RWPE2 (cell line): ENCODE measurements around the gene FOXK2.
"Not testable (repeated sequence)": the region's sequence is repeated elsewhere in the genome, so short reads cannot be mapped to it uniquely, and the experiment has no call there.

ENCODE experiments used
- ATAC-seq: fragments of 200-7000 bp; cut with Tn5 transposase; 3 replicates; pipeline ENCODE4 v1.9.1; 2021; ENCODE audit warnings: low read depth
- DNase-seq: peaks from one replicate; pipeline ENCODE4 v3.0.0-alpha.2; 2020; ENCODE audit warnings: low spot score
- H3K27ac ChIP-seq: fragments of 450-650 bp; 2 replicates; pipeline ENCODE4 v1.5.1; 2017; ENCODE audit warnings: mild to moderate bottlenecking; ENCODE audit not compliant: poor library complexity, severe bottlenecking
- H3K27me3 ChIP-seq: fragments of 250-450 bp; sonication (Bioruptor Pico); 2 replicates; pipeline ENCODE4 v1.5.1; 2021; ENCODE audit warnings: mild to moderate bottlenecking, moderate library complexity; ENCODE audit not compliant: insufficient read depth, poor library complexity, severe bottlenecking
- H3K36me3 ChIP-seq: fragments of 250-450 bp; sonication (Bioruptor Pico); 2 replicates; pipeline ENCODE4 v1.5.1; 2020; ENCODE audit warnings: low read depth, mild to moderate bottlenecking, moderate library complexity
- H3K4me1 ChIP-seq: fragments of 250-450 bp; sonication (Bioruptor Pico); 2 replicates; pipeline ENCODE4 v1.5.1; 2021; ENCODE audit warnings: mild to moderate bottlenecking, moderate library complexity; ENCODE audit not compliant: insufficient read depth, poor library complexity, severe bottlenecking
- H3K4me3 ChIP-seq: fragments of 250-450 bp; sonication (Bioruptor Pico); 2 replicates; pipeline ENCODE4 v1.5.1; 2021; ENCODE audit warnings: mild to moderate bottlenecking, moderate library complexity; ENCODE audit not compliant: severe bottlenecking
- H3K9me3 ChIP-seq: fragments of 250-450 bp; sonication (Bioruptor Pico); 2 replicates; pipeline ENCODE4 v1.5.1; 2021; ENCODE audit warnings: mild to moderate bottlenecking, moderate library complexity; ENCODE audit not compliant: severe bottlenecking
- CTCF ChIP-seq: fragments of 450-650 bp; IDR thresholded peaks from one replicate; pipeline ENCODE4 v1.5.1; 2017; ENCODE audit warnings: mild to moderate bottlenecking, moderate library complexity; ENCODE audit not compliant: poor library complexity, severe bottlenecking

FOXK2 gene

GRCh38 chr17:82577300-82577699, 57.8 kb downstream of the FOXK2 start:
- Histone ChIP-seq H3K4me1 (no peaks in the 10 kb centered on the region), H3K4me3 (no peak overlapping the region), H3K36me3 (peaks cover 74% of the 10 kb centered on the region), H3K27ac (no peak overlapping the region), H3K27me3 (no peaks in the 10 kb centered on the region), H3K9me3 (no peaks in the 10 kb centered on the region)
- ATAC-seq = no peak
- DNase-seq = no peak
- TF ChIP-seq CTCF = no peak

GRCh38 chr17:82579969-82580368, 60.4 kb downstream of the FOXK2 start:
- DNase-seq, H3K27ac ChIP-seq, H3K4me1 ChIP-seq, H3K27me3 ChIP-seq, ATAC-seq, H3K9me3 ChIP-seq, H3K4me3 ChIP-seq: not testable (repeated sequence)
- H3K36me3 ChIP-seq = peaks cover 73% of the 10 kb centered on the region

GRCh38 chr17:82582213-82582612, 62.7 kb downstream of the FOXK2 start:
- no peak overlapping the region for H3K27ac ChIP-seq
- ATAC-seq (peak; percentile 14; the same call in 1 of the 3 replicates), DNase-seq (no peak)
- H3K9me3 ChIP-seq = no peaks in the 10 kb centered on the region
- no peaks in the 10 kb centered on the region for H3K4me1 ChIP-seq
- TF ChIP-seq CTCF = no peak
- H3K4me3 ChIP-seq = no peak overlapping the region
- peaks cover 73% of the 10 kb centered on the region for H3K36me3 ChIP-seq
- H3K27me3 ChIP-seq = no peaks in the 10 kb centered on the region

GRCh38 chr17:82582709-82583108, 63.2 kb downstream of the FOXK2 start:
- no peak for DNase-seq
- Histone ChIP-seq H3K27ac (no peak overlapping the region), H3K9me3 (no peaks in the 10 kb centered on the region)

GRCh38 chr17:82583720-82584234, 64.2 kb downstream of the FOXK2 start:
- Histone ChIP-seq H3K27ac (no peak overlapping the region), H3K27me3 (no peaks in the 10 kb centered on the region), H3K4me3 (no peak overlapping the region), H3K36me3 (peaks cover 75% of the 10 kb centered on the region), H3K9me3 (no peaks in the 10 kb centered on the region), H3K4me1 (no peaks in the 10 kb centered on the region)
- DNase-seq (no peak), ATAC-seq (no peak)
- no peak for TF ChIP-seq CTCF

More at GRCh38 chr17:82582709-82583108, 63.2 kb downstream of the FOXK2 start:
- Histone ChIP-seq H3K36me3 (peaks cover 73% of the 10 kb centered on the region), H3K4me1 (no peaks in the 10 kb centered on the region), H3K27me3 (no peaks in the 10 kb centered on the region), H3K4me3 (no peak overlapping the region)
- no peak for ATAC-seq
- TF ChIP-seq CTCF = no peak

- DNase-seq = peak; percentile 93
- H3K4me3 ChIP-seq, H3K27me3 ChIP-seq, H3K4me1 ChIP-seq, H3K27ac ChIP-seq, H3K9me3 ChIP-seq, ATAC-seq: not testable (repeated sequence)
- peaks cover 77% of the 10 kb centered on the region for H3K36me3 ChIP-seq
These were observed 66.5 kb downstream of the FOXK2 start for GRCh38 chr17:82585935-82586575.
